ENCODE results near the gene IL22RA1. TPM values are rescaled to one million over a fixed set of nuclear protein-coding genes. Genes with fewer than 3 reads are reported as not detected.

The IL22RA1 gene
- total and polyA plus RNA-seq, 10 of the 15 experiments (the other 5 are each of a cell fraction or from before 2014, with no cell fraction given), result not detected

DNA sequence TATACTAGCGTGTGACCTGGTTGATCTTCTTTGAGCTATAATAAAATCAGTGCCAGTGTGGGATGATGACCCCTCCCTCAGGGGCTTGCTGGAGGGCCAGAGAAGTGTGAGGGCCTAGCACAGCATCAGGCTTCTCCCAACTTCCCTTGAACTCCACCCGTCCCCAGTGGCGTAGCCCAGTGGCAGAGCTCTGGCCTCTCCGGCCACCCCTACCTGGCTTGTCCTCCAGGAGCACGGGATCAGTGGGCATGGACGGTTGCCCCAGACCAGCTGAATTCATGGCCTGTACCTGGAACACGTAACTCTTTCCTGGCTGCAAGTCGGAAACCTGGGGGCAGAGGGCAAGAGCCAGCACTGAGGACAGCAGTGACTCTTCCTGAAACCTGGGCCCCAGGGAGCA, 67.0 kb downstream of the IL22RA1 start:
- ChIA-PET SMC1A (ENCODE audit: uncharacterized antibody, unreplicated experiment) (no interaction called here), CTCF (no interaction called here), RAD21 (ENCODE audit: unreplicated experiment) (no interaction called here), POLR2A (no interaction called here)
- Histone ChIP-seq H3K4me1 (ENCODE audit: control insufficient read depth, insufficient read depth, low read length) (no peaks in the 10 kb centered on the region), H2AFZ (ENCODE audit: control insufficient read depth, low read depth, low read length) (no peak overlapping the region), H3K27me3 (replicated peaks in 1 of 2; ENCODE audit: control insufficient read depth in 2 of 2, insufficient read depth in 2 of 2, low read length in 1 of 2) (peaks cover 0 to 6% of the 10 kb centered on the region in 2 experiments; a peak in 2 of 4 replicates), H3K9me3 (replicated peaks; ENCODE audit: control insufficient read depth, insufficient read depth, low read length) (no peaks in the 10 kb centered on the region), H3K4me2 (ENCODE audit: control insufficient read depth, insufficient read depth) (no peak overlapping the region), H3K79me2 (ENCODE audit: control insufficient read depth, insufficient read depth, low read length) (no peaks in the 10 kb centered on the region), H3K9ac (ENCODE audit: control insufficient read depth, insufficient read depth, low read length) (no peak overlapping the region), H3K27ac (ENCODE audit: control insufficient read depth, insufficient read depth) (no peak overlapping the region), H3K4me3 (no peak overlapping the region), H4K20me1 (ENCODE audit: control insufficient read depth, insufficient read depth) (no peaks in the 10 kb centered on the region), H3K36me3 (ENCODE audit: control insufficient read depth in 2 of 2, insufficient read depth in 2 of 2, low read length in 1 of 2) (no peaks in the 10 kb centered on the region)
- FAIRE-seq, result no peak
- no peak for ATAC-seq
- in situ Hi-C loops (cut with MboI) (no loop called here), intact Hi-C loops (cut with micrococcal nuclease; ENCODE audit: unreplicated experiment) (no loop called here)
- WGBS (ENCODE audit: insufficient coverage, insufficient replicate concordance, low lambda C conversion rate, missing lambda C conversion rate), result 52% methylated on average over 8 of the region's 8 CpGs
- DNase-seq (ENCODE audit: low read depth, low spot score), result no peak
- no TSS peak for BruUV-seq (replicated peaks)
- no peak for TF ChIP-seq HDGF (IDR thresholded peaks at IDR 0.05)
- no peak for TF ChIP-seq POLR2AphosphoS2 (IDR thresholded peaks at IDR 0.05; ENCODE audit: low read depth, low read length)
- TF ChIP-seq NR2C2 (IDR thresholded peaks at IDR 0.05; ENCODE audit: borderline replicate concordance, control insufficient read depth, insufficient read length, low read depth), result no peak
- TF ChIP-seq FOXM1 (IDR thresholded peaks at IDR 0.05; ENCODE audit: low read depth, low read length), result no peak
- TF ChIP-seq ZNF207 (IDR thresholded peaks at IDR 0.05; ENCODE audit: borderline replicate concordance), result no peak
- no peak for TF ChIP-seq NR2C1 (IDR thresholded peaks at IDR 0.05)

DNA sequence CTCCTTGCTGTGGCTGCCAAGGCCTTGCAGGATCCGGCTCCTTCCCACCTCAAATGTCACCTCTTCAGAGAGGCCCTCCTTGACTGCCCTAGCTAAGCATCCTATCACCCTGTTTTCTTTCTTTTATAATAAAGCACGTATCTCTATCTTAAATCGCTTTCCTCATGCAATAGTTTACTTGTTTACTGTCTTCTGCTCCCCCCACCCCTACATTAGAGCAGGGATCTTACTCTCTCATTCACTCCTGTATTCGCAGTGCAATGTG, 67.4 kb downstream of the IL22RA1 start:
- ChIA-PET SMC1A (ENCODE audit: uncharacterized antibody, unreplicated experiment) (no interaction called here), RAD21 (ENCODE audit: unreplicated experiment) (no interaction called here), POLR2A (no interaction called here), CTCF (no interaction called here)
- Histone ChIP-seq H3K4me1 (ENCODE audit: control insufficient read depth, insufficient read depth, low read length) (no peaks in the 10 kb centered on the region), H3K36me3 (ENCODE audit: control insufficient read depth in 2 of 2, insufficient read depth in 2 of 2, low read length in 1 of 2) (no peaks in the 10 kb centered on the region), H3K4me3 (no peak overlapping the region), H3K27ac (ENCODE audit: control insufficient read depth, insufficient read depth) (no peak overlapping the region), H3K4me2 (ENCODE audit: control insufficient read depth, insufficient read depth) (no peak overlapping the region), H3K9ac (ENCODE audit: control insufficient read depth, insufficient read depth, low read length) (no peak overlapping the region), H3K9me3 (replicated peaks; ENCODE audit: control insufficient read depth, insufficient read depth, low read length) (no peaks in the 10 kb centered on the region), H2AFZ (ENCODE audit: control insufficient read depth, low read depth, low read length) (no peak overlapping the region), H3K79me2 (ENCODE audit: control insufficient read depth, insufficient read depth, low read length) (no peaks in the 10 kb centered on the region), H3K27me3 (replicated peaks in 1 of 2; ENCODE audit: control insufficient read depth in 2 of 2, insufficient read depth in 2 of 2, low read length in 1 of 2) (peaks cover 0 to 6% of the 10 kb centered on the region in 2 experiments; a peak in 2 of 4 replicates), H4K20me1 (ENCODE audit: control insufficient read depth, insufficient read depth) (no peaks in the 10 kb centered on the region)
- DNase-seq (ENCODE audit: low read depth, low spot score), result no peak
- no TSS peak for BruUV-seq (replicated peaks)
- in situ Hi-C loops (cut with MboI) (no loop called here), intact Hi-C loops (cut with micrococcal nuclease; ENCODE audit: unreplicated experiment) (no loop called here)
- no peak for ATAC-seq
- no peak for FAIRE-seq
- 58% methylated on average over 4 of the region's 4 CpGs for WGBS (ENCODE audit: insufficient coverage, insufficient replicate concordance, low lambda C conversion rate, missing lambda C conversion rate)
- TF ChIP-seq RCOR1 (conservative IDR thresholded peaks at IDR 0.05; ENCODE audit: low read depth, low read length) (no peak), CREM (IDR thresholded peaks at IDR 0.05; ENCODE audit: low read depth) (no peak), SRF (IDR thresholded peaks at IDR 0.05; ENCODE audit: low read depth in 2 of 2, low read length in 2 of 2) (no peak), RAD21 (IDR thresholded peaks at IDR 0.05; ENCODE audit: insufficient read depth, low read depth, low read length) (no peak), KAT2A (conservative IDR thresholded peaks at IDR 0.05; ENCODE audit: control insufficient read depth, low read depth, low read length) (no peak), YBX1 (IDR thresholded peaks at IDR 0.05) (no peak), TARDBP (IDR thresholded peaks at IDR 0.05; ENCODE audit: borderline replicate concordance) (no peak)
- TF ChIP-seq, protein P1, sequence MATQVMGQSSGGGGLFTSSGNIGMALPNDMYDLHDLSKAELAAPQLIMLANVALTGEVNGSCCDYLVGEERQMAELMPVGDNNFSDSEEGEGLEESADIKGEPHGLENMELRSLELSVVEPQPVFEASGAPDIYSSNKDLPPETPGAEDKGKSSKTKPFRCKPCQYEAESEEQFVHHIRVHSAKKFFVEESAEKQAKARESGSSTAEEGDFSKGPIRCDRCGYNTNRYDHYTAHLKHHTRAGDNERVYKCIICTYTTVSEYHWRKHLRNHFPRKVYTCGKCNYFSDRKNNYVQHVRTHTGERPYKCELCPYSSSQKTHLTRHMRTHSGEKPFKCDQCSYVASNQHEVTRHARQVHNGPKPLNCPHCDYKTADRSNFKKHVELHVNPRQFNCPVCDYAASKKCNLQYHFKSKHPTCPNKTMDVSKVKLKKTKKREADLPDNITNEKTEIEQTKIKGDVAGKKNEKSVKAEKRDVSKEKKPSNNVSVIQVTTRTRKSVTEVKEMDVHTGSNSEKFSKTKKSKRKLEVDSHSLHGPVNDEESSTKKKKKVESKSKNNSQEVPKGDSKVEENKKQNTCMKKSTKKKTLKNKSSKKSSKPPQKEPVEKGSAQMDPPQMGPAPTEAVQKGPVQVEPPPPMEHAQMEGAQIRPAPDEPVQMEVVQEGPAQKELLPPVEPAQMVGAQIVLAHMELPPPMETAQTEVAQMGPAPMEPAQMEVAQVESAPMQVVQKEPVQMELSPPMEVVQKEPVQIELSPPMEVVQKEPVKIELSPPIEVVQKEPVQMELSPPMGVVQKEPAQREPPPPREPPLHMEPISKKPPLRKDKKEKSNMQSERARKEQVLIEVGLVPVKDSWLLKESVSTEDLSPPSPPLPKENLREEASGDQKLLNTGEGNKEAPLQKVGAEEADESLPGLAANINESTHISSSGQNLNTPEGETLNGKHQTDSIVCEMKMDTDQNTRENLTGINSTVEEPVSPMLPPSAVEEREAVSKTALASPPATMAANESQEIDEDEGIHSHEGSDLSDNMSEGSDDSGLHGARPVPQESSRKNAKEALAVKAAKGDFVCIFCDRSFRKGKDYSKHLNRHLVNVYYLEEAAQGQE (IDR thresholded peaks at IDR 0.05; ENCODE audit: low read depth, low read length), result no peak
